PFSK-1 (cell line): ENCODE data around the gene CADM2.

Experiments used
- FOXP2 ChIP-seq: optimal IDR thresholded peaks from 2 replicates; pipeline ENCODE3; 2011; ENCODE audit warnings: borderline replicate concordance, control low read depth, inconsistent platforms; ENCODE audit not compliant: insufficient read depth; ENCODE audit errors: extremely low read length, extremely low read depth
- POLR2AphosphoS5 ChIP-seq: IDR thresholded peaks from 2 replicates; pipeline ENCODE4 v1.6.1; 2012; ENCODE audit warnings: low read depth, mild to moderate bottlenecking, control low read depth, low read length, moderate library complexity
- REST ChIP-seq, 2 experiments: IDR thresholded peaks; 2 replicates each; pipeline versions ENCODE4 v1.6.1 to v1.8.0; 2011 to 2012; ENCODE audit warnings: low read depth in 2 of 2, low read length in 2 of 2, control low read depth in 1 of 2, inconsistent platforms in 1 of 2, mild to moderate bottlenecking in 1 of 2, moderate library complexity in 1 of 2; ENCODE audit not compliant: insufficient read depth in 1 of 2
- SIN3A ChIP-seq: IDR thresholded peaks from 2 replicates; pipeline ENCODE4 v1.6.1; 2012; ENCODE audit warnings: mild to moderate bottlenecking, low read length, moderate library complexity, borderline replicate concordance; ENCODE audit not compliant: insufficient read depth
- TAF1 ChIP-seq: IDR thresholded peaks from 2 replicates; pipeline ENCODE4 v1.6.1; 2012; ENCODE audit warnings: low read length, control low read depth, borderline replicate concordance; ENCODE audit not compliant: insufficient read depth

The CADM2 gene

GRCh38 chr3:85605066-85605465 is 646.3 kb downstream of the CADM2 start:
- no peak for TF ChIP-seq REST (IDR thresholded peaks at IDR 0.05; ENCODE audit: insufficient read depth in 1 of 2, low read depth in 2 of 2, low read length in 2 of 2)
- TF ChIP-seq TAF1, result no peak
- TF ChIP-seq FOXP2, result no peak
- TF ChIP-seq SIN3A, result no peak
- no peak for TF ChIP-seq POLR2AphosphoS5

GRCh38 chr3:85626662-85627061 is 667.9 kb downstream of the CADM2 start:
- no peak for TF ChIP-seq SIN3A
- no peak for TF ChIP-seq FOXP2

GRCh38 chr3:85627932-85628331 is 669.1 kb downstream of the CADM2 start:
- TF ChIP-seq TAF1 (no peak), REST (IDR thresholded peaks at IDR 0.05; ENCODE audit: insufficient read depth in 1 of 2, low read depth in 2 of 2, low read length in 2 of 2) (no peak), POLR2AphosphoS5 (no peak), SIN3A (no peak), FOXP2 (no peak)

- TF ChIP-seq SIN3A (no peak), REST (IDR thresholded peaks at IDR 0.05; ENCODE audit: insufficient read depth in 1 of 2, low read depth in 2 of 2, low read length in 2 of 2) (peak in 1 of 2 experiments; percentile 81; a peak in 2 of 4 replicates)
Observed at GRCh38 chr3:85631070-85631469, 672.3 kb downstream of the CADM2 start.

- TF ChIP-seq SIN3A, result no peak
- TF ChIP-seq TAF1, result no peak
- no peak for TF ChIP-seq REST (IDR thresholded peaks at IDR 0.05; ENCODE audit: insufficient read depth in 1 of 2, low read depth in 2 of 2, low read length in 2 of 2)
- no peak for TF ChIP-seq POLR2AphosphoS5
Observed at GRCh38 chr3:85632921-85633320, 674.1 kb downstream of the CADM2 start.

- TF ChIP-seq POLR2AphosphoS5 (no peak), REST (IDR thresholded peaks at IDR 0.05; ENCODE audit: insufficient read depth in 1 of 2, low read depth in 2 of 2, low read length in 2 of 2) (no peak), TAF1 (no peak), SIN3A (no peak), FOXP2 (no peak)
Observed at GRCh38 chr3:85652360-85652759, 693.6 kb downstream of the CADM2 start.
